GM19025 (cell line): ENCODE measurements around the gene ETS2.
"Not testable (repeated sequence)": the region's sequence is repeated elsewhere in the genome, so short reads cannot be mapped to it uniquely, and the experiment has no call there.

Experiments
- ATAC-seq: cut with Tn5 transposase; IDR thresholded peaks from one replicate; pipeline ENCODE4 v1.9.1; 2021; ENCODE audit warnings: mild to moderate bottlenecking, low read depth, moderate library complexity; ENCODE audit not compliant: unreplicated experiment

ETS2 gene

DNA sequence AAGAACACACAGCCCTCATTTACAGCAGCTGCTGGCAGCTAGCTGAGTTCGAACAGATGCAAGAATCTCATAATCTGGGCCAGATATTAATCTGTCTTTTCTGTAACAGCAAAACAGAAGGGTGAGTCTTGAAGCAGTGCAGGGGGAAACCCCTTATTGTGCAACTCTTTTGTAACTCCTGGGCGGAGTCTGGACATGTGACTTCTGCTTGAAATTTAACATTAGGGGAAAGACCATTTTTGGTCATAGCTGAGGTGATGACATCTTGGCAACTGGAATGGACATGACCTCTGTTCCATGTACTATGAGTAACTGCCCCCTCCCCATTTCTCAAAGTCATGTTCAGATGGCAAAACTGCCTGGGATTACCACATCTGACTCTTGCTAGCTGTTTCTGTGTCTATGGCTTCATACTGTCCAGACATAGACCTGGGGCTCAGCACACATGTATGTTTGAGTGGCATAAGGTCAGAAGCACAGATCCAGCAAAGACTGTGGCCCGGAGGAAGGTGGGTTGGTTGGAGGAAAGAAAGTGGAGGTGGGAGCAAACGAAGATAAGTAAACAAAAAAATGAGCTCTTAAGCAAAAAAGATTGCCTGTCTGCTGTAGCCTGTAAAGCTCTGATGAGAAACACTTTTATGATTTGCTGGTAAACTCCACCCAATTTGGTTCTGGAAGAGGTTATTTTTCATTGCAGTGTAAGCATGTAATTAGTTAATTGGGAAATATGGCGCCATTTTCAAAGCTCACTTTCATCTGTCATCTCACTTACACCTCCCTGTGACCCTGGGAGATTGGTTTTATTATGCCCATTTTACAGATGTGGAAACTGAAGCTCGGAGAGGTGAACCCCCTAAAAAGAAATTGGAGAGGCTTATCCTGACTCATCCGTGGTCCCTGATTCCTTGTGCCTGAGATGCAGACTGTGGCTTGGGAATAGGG is 26.1 kb downstream of the ETS2 start:
- peak; percentile 83 for ATAC-seq

DNA sequence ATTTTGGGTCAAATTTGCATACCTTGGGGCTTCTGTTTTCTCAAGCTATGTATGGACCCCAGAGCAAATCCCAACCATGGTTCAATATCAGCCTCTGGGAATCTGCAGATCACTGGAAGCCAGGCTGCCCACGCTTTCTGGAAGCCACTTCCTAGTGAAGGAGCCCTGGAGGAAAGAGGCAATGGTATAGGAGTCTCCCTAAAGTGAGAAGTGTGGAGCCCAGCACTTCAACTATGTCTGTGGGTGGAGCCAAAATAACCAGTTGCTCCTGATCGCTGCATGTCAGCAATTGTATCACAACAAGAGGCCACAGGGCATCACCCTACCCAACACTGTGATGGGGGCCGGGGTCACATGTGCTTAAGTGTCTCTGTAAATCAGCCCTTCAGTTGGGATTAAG is 26.9 kb downstream of the ETS2 start:
- ATAC-seq, result no peak

- no peak for ATAC-seq
Observed at GRCh38 chr21:38833117-38833516, 27.4 kb downstream of the ETS2 start.

DNA sequence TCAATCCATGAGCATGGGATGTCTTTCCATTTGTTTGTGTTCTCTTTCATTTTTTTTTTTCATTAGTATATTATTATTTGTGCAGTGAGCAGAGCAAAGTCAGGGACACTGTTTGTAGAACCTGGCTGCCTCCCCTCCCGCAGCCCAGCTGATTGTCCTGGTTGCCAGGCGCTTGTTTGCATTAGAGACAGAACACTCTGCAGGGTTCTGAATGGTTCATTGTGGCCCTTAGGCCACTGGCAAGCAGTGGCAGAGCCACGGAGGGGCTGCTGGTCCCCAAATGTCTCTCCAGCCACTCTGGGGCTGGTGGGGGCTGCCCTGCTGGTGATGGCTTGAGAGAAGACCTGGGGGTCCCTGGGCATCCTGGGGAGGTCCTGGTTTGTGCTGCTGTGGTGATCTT is 29.0 kb downstream of the ETS2 start:
- ATAC-seq, result no peak

DNA sequence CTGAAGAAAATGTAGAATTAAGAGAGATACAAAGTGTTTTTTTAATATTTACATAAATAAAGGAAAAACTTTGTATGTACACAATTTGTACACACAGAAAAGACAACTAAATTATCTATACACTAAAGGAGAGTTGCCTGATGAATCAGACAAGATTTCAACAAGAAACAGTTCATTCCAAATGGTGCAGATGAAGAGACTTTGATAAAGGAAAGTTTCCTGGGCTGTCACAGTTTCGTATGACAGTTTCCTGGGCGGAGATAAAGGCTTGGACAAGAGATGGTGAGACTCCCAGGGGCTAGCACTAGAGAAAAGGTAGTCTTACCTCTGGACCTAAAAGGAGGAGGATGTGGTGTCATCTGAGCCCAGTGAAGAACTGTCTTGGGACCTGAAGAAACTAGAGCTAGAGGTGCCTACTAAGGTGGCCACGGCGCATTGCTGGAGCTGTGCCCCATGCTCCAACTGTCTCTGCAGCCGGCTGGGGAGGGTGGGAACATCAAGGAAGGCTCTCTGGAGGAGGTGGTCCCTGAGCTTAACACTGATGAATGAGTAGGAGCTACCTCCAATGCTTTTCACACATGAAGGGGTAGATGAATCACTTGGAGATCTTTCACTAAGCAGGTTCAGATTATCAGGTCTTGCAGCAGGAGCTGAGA is 32.2 kb downstream of the ETS2 start:
- ATAC-seq, result no peak

DNA sequence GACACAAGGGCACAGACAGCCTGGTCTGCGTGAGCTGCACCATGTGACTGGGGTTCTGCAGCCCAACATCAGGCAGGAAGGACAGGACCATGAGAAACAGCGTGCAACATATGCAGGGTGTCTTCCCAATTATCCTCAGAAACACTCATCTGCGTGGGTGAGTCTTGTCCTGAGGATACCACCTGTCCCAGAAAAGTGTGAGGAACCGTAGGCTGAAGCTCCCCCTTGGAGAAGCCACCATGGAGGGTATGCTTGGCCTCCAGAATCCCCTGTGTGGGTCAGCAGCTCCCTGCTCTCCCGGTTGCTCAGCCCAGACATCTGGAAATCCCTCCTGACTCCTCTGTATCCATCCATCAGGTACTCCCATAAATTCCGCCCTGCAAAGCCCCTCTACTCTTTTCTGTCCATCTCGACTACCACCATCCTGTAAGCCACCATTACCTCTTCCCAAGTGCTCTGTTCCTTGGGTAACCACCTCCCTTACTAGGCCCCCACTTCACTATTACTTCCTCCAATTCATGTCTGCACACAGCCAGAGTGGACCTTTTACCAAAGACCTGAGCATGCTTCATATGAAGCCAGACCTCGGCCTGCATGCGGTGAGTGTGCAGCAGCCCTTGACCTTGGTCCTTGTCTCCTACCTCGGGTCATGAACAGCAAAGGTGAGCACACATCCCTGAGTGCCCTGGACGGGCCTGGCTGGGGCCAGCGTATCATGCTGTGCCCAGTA is 33.0 kb downstream of the ETS2 start:
- no peak for ATAC-seq

DNA sequence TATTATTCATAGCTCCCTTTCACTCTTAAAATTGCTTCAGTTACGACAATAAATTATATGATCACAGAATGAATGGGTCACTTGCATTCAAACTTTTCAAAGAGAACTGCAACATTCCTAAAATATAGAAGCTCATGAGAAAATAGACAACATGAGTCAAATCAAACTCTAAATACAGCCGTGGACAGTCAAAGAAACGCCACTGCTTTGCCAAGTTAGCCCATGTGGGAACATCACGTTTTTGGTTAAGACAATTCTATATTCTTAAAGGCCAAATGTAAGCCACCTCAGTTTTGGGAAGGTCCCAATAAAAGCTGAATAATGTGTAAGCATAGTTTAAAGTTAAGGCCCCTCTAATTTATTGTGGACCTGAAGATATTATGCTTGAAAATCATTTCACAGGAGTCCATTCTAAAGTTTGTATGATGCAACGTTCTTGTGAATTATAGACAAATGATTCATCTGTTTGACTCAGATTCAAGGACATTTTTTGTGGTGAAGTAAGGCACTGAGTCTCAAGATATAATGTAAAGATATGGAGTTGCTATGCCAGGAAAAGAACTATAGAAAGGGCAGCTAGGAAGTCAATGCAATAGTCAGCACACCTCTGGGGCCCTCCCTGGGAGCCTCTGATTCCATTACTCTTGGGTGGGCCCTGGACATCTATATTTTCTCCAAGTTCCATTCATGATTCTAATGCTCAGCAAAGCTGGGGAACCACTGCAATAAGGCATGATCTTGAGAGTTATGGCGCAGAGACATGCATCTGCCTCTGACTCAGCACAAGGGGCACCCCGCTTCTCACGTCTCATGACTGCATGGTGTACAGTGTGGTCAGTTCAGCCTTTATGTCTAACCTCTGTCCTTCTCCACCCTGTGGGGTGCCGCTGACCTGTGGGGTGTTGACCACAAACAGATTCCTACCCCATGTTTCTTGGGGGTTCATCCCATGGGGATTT is 33.9 kb downstream of the ETS2 start:
- no peak for ATAC-seq

- no peak for ATAC-seq
Observed at GRCh38 chr21:38840456-38841300, 34.9 kb downstream of the ETS2 start.

DNA sequence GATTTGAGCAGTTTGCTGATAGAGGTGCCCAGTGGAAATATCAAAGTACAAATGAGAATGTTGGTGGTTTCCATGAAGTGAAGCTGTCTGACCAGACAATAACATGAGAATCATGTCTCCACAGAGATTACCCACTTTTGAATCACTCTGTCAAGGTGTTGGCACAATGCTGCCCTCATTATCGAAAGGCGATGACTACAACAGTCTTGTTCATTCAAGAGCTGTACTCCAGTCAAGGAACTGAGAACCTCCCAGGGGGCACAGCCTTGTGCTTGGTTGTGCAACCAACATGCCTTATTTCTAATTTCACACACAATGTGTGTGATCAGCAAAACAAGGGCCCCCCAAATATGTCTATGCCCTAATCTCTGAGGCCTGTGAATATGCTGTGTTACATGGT is 35.7 kb downstream of the ETS2 start:
- no peak for ATAC-seq

DNA sequence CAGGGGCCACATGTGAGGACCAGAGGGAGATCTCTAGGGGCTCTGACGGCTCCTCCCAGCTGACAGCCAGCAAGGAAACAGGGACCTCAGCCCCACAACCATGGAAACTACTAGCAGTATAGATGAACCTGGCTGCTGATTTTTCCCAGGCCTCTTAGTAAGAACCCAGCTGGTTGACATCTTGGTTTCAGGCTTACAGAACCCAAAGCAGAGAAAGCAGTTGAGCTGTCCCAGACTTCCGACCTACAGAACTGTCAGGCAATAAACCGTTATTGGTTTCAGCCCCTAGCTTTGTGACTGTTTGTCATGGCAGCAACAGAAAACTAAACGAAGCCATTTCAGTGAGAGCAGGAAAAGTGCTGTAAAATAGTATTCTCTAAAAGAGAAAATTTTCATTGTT is 36.4 kb downstream of the ETS2 start:
- no peak for ATAC-seq

DNA sequence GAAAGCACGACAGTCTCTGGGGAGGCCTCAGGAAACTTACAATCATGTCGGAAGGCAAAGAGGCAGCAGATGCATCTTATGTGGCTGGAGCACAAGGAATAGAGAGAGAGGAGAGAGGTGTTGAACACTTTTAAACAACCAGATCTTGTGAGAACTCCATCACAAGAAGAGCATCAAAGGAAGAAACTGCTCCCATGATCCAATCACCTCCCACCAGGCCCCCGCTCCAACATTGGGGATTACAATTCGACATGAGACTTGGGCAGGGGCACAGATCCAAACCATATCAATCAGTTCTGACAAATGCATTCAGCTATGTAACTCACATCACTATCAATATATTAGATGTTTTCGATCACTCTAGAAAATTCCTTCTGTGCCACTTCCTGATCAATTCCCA is 37.6 kb downstream of the ETS2 start:
- ATAC-seq, result no peak

DNA sequence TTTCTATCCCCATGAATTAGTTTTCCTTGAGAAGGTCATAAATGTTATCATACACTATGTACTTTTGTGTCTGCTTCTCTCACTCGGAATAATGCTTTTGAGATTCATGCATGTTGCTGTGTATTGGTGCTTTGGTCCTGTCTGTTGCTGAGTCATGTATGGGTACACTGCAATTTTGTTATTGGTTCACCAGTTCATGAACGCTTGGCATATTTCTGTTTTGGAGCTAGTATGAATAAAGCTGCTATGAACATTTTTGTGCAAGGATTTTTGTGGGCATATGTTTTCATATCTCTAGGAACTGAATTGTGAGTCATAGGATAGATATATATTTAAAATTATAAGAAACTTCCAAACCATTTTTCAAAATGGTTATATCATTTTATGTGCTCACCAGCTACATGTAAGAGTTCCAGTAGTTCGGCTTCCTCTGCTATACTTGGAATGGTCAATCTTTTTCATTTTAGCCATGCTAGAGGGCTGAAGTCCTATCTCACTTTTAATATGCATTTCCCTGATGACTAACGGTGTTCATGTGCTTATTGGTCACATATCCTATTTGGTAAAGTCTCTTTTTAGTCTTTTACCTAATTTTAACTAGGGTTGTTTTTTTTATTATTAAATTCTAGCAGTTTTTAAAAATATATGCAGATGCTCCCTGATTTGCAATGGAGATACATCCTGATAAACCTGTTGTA is 38.2 kb downstream of the ETS2 start:
- no peak for ATAC-seq

- ATAC-seq, result not testable (repeated sequence)
Observed at GRCh38 chr21:38845374-38845773, 39.6 kb downstream of the ETS2 start.

- ATAC-seq, result no peak
Observed at GRCh38 chr21:38847556-38847955, 41.8 kb downstream of the ETS2 start.

GRCh38 chr21:38848187-38848609 is 42.5 kb downstream of the ETS2 start:
- ATAC-seq, result no peak

DNA sequence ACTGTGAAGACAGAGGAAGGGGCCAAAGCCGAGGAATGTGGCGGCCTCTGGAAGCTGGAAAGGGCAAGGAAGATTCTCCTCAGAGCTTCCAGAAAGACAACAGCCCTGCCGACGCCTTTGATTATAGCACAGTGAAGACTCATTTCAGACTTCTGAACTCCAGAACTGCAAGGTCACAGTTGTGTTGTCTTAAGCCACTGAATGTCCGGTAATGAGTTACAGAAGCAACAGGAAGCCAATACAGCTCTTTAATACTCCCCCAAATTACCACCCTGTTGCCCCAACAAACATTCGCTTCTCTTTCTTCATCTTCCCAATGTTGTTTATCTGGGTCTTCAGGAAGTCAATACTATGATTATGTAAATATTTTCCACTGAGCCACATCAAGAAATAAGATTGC is 44.0 kb downstream of the ETS2 start:
- no peak for ATAC-seq

DNA sequence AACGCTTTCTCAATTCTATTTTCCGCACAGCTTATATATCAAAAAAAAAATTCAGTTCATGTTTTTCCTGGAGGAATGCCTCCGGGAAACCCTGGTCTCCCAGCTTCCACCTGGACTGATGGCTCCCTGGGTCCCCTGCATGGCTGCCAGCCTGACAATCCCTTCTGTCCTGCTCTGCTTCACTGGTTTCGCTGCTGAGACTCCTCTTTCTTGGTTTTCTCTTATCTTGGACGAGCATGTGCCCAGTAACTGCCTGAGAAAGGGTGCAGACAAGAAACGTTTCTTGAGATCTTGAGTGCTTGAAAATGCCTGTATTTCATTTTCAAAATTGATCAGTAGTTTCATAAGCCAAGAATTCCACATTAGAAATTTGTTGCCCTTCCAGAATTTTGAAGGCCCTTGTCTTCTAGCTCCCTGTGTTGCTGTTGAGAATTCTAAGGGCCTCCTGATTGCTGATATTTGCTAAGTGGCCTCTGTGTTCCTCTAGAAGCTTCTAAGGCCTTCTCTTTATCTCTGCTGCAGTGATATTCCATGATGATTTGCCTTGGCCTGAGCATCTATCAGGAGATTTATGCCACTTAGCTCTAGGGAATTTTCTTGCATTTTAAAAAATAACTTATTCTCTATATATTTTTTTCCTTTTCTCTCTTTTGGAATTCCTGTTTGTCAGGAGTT is 44.7 kb downstream of the ETS2 start:
- no peak for ATAC-seq

DNA sequence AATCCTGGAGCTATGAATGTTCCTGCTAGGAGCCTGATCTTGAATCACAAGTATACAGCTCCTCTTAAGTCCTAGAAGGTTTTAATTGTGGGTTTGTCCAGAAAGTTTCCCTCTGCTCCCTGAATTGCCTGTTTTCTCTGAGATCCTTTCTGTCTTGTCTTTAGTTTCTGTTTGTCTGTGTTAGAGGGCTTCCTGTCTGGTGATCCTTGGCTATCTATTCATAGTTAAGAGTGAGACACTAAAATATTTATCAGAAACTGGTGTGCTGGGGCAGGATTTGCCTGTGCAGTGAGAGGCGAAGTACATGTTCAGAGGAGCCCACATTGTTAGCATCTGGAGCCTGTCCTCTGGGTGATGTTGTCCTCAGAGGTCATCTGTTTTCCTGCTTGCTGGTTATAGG is 45.4 kb downstream of the ETS2 start:
- ATAC-seq, result no peak
